Left ventricle myocardium inferior (tissue), 1 donor: ENCODE results near the gene PLCB2. TPM values are rescaled to one million over a fixed set of nuclear protein-coding genes. Genes with fewer than 3 reads are reported as not detected.

Experiments
- DNase-seq: peaks from one replicate; pipeline ENCODE4 v3.0.0-alpha.2; 2020
- H3K27ac ChIP-seq: fragments of 200-600 bp; replicated peaks from 2 replicates; pipeline ENCODE4 v1.8.0; 2021
- H3K27me3 ChIP-seq: fragments of 200-600 bp; 2 replicates; pipeline ENCODE4 v1.8.0; 2021; ENCODE audit warnings: low read depth
- H3K36me3 ChIP-seq: fragments of 200-600 bp; 2 replicates; pipeline ENCODE4 v1.8.0; 2021
- H3K4me1 ChIP-seq: fragments of 200-600 bp; 2 replicates; pipeline ENCODE4 v1.8.0; 2021
- H3K4me3 ChIP-seq: fragments of 200-600 bp; 2 replicates; pipeline ENCODE4 v1.8.0; 2021; ENCODE audit warnings: mild to moderate bottlenecking, moderate library complexity
- H3K9me3 ChIP-seq: fragments of 200-600 bp; replicated peaks from 2 replicates; pipeline ENCODE4 v1.8.0; 2021
- CTCF ChIP-seq: fragments of 200-600 bp; IDR thresholded peaks from 2 replicates; pipeline ENCODE4 v1.8.0; 2021; ENCODE audit warnings: antibody characterized with exemption, mild to moderate bottlenecking, borderline replicate concordance
- intact Hi-C: fragments of 100-400 bp; cut with micrococcal nuclease; formaldehyde crosslinking; loops from one replicate; pipeline ENCODE4 v1.11.0; 2022
- total RNA-seq: library from RNA; stranded (reverse); fragmentation: NEBNext Ultra II Directional; extraction: Animal tissue kit (Norgen Biotek cat#: 25700); gene quantifications from one replicate; pipeline ENCODE4 v1.2.1, GENCODE V29; 2021
- donor health status: DM: no; HTN: yes; CAD: no; lungs with severe emphysema.

The PLCB2 gene
- total RNA-seq, 1 donor from 2014 or later: 8.5 TPM

- H3K36me3 ChIP-seq: no peaks in the 10 kb centered on the region
- peaks cover 27% of the 10 kb centered on the region for H3K4me1 ChIP-seq
- H3K27ac ChIP-seq: no peak overlapping the region
- H3K9me3 ChIP-seq: no peaks in the 10 kb centered on the region
- no peak for TF ChIP-seq CTCF
- intact Hi-C loops: no loop called here
- peaks cover 7% of the 10 kb centered on the region for H3K27me3 ChIP-seq
- peak; percentile 4 for DNase-seq
- H3K4me3 ChIP-seq: no peak overlapping the region
These were observed 60.2 kb downstream of the PLCB2 start for GRCh38 chr15:40247406-40247971.

GRCh38 chr15:40246496-40247280, 61.0 kb downstream of the PLCB2 start:
- no peak for TF ChIP-seq CTCF
- no peaks in the 10 kb centered on the region for H3K27me3 ChIP-seq
- intact Hi-C loops: no loop called here
- H3K9me3 ChIP-seq: no peaks in the 10 kb centered on the region
- peaks cover 19% of the 10 kb centered on the region for H3K4me1 ChIP-seq
- no peak overlapping the region for H3K27ac ChIP-seq
- H3K4me3 ChIP-seq: no peak overlapping the region
- no peaks in the 10 kb centered on the region for H3K36me3 ChIP-seq
- peak; percentile 3 for DNase-seq

GRCh38 chr15:40245666-40246450, 61.9 kb downstream of the PLCB2 start:
- no peaks in the 10 kb centered on the region for H3K9me3 ChIP-seq
- H3K36me3 ChIP-seq: no peaks in the 10 kb centered on the region

GRCh38 chr15:40244961-40245523, 62.7 kb downstream of the PLCB2 start:
- Histone ChIP-seq H3K36me3 (no peaks in the 10 kb centered on the region), H3K27ac (no peak overlapping the region), H3K27me3 (peaks cover 9% of the 10 kb centered on the region), H3K4me1 (peaks cover 10% of the 10 kb centered on the region), H3K9me3 (no peaks in the 10 kb centered on the region), H3K4me3 (no peak overlapping the region)
- TF ChIP-seq CTCF: no peak
- DNase-seq: no peak
- intact Hi-C loops: no loop called here

More at GRCh38 chr15:40245666-40246450, 61.9 kb downstream of the PLCB2 start:
- Histone ChIP-seq H3K4me3 (no peak overlapping the region), H3K27me3 (peaks cover 1% of the 10 kb centered on the region), H3K27ac (no peak overlapping the region), H3K4me1 (peaks cover 12% of the 10 kb centered on the region)
- intact Hi-C loops: no loop called here
- no peak for DNase-seq
- TF ChIP-seq CTCF: no peak

GRCh38 chr15:40243126-40243810, 64.5 kb downstream of the PLCB2 start:
- no peak for TF ChIP-seq CTCF
- H3K4me3 ChIP-seq: no peak overlapping the region
- H3K27me3 ChIP-seq: peaks cover 27% of the 10 kb centered on the region
- no peaks in the 10 kb centered on the region for H3K36me3 ChIP-seq
- H3K9me3 ChIP-seq: no peaks in the 10 kb centered on the region
- H3K4me1 ChIP-seq: peaks cover 11% of the 10 kb centered on the region
- intact Hi-C loops: no loop called here
- no peak overlapping the region for H3K27ac ChIP-seq
- DNase-seq: no peak
